ENCODE data around the gene ALB. TPM values are rescaled to one million over a fixed set of nuclear protein-coding genes. Genes with fewer than 3 reads are reported as not detected.

The ALB gene
- total and polyA plus RNA-seq, 9 donors: 0.18 to 55.0 (median 3.4) TPM; not detected in 1

DNA sequence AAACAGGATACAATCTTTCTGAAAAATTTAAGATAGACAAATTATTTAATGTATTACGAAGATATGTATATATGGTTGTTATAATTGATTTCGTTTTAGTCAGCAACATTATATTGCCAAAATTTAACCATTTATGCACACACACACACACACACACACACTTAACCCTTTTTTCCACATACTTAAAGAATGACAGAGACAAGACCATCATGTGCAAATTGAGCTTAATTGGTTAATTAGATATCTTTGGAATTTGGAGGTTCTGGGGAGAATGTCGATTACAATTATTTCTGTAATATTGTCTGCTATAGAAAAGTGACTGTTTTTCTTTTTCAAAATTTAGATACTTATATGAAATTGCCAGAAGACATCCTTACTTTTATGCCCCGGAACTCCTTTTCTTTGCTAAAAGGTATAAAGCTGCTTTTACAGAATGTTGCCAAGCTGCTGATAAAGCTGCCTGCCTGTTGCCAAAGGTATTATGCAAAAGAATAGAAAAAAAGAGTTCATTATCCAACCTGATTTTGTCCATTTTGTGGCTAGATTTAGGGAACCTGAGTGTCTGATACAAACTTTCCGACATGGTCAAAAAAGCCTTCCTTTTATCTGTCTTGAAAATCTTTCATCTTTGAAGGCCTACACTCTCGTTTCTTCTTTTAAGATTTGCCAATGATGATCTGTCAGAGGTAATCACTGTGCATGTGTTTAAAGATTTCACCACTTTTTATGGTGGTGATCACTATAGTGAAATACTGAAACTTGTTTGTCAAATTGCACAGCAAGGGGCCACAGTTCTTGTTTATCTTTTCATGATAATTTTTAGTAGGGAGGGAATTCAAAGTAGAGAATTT lies 5.2 kb downstream of the ALB start:
- no peaks in the 10 kb centered on the region for H3K27me3 ChIP-seq
- WGBS, 3 donors: 77 to 81% (median 80%) methylated on average over 6 of the region's 6 CpGs
- DNase-seq: no peak
- intact Hi-C loops (cut with DNase I): no loop called here
- TF ChIP-seq CTCF (IDR thresholded peaks at IDR 0.05) (no peak), POLR2A (IDR thresholded peaks at IDR 0.05) (no peak)
- H3K9me3 ChIP-seq: no peaks in the 10 kb centered on the region
- no peak overlapping the region for H3K27ac ChIP-seq
- H3K4me3 ChIP-seq: no peak overlapping the region
- H3K4me1 ChIP-seq (ENCODE audit: insufficient read depth): no peaks in the 10 kb centered on the region
- no peaks in the 10 kb centered on the region for H3K36me3 ChIP-seq

DNA sequence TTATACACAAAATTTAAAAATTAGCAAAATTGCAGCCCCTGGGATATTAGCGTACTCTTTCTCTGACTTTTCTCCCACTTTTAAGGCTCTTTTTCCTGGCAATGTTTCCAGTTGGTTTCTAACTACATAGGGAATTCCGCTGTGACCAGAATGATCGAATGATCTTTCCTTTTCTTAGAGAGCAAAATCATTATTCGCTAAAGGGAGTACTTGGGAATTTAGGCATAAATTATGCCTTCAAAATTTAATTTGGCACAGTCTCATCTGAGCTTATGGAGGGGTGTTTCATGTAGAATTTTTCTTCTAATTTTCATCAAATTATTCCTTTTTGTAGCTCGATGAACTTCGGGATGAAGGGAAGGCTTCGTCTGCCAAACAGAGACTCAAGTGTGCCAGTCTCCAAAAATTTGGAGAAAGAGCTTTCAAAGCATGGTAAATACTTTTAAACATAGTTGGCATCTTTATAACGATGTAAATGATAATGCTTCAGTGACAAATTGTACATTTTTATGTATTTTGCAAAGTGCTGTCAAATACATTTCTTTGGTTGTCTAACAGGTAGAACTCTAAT lies 6.0 kb downstream of the ALB start:
- Histone ChIP-seq H3K36me3 (no peaks in the 10 kb centered on the region), H3K4me3 (no peak overlapping the region), H3K27me3 (no peaks in the 10 kb centered on the region), H3K4me1 (ENCODE audit: insufficient read depth) (no peaks in the 10 kb centered on the region), H3K27ac (no peak overlapping the region), H3K9me3 (no peaks in the 10 kb centered on the region)
- intact Hi-C loops (cut with DNase I): no loop called here
- 86 to 92% (median 91%) methylated on average over 8 of the region's 8 CpGs for WGBS, 3 donors
- no peak for DNase-seq
- TF ChIP-seq POLR2A (IDR thresholded peaks at IDR 0.05) (no peak), EP300 (IDR thresholded peaks at IDR 0.05) (no peak), CTCF (IDR thresholded peaks at IDR 0.05) (no peak)

DNA sequence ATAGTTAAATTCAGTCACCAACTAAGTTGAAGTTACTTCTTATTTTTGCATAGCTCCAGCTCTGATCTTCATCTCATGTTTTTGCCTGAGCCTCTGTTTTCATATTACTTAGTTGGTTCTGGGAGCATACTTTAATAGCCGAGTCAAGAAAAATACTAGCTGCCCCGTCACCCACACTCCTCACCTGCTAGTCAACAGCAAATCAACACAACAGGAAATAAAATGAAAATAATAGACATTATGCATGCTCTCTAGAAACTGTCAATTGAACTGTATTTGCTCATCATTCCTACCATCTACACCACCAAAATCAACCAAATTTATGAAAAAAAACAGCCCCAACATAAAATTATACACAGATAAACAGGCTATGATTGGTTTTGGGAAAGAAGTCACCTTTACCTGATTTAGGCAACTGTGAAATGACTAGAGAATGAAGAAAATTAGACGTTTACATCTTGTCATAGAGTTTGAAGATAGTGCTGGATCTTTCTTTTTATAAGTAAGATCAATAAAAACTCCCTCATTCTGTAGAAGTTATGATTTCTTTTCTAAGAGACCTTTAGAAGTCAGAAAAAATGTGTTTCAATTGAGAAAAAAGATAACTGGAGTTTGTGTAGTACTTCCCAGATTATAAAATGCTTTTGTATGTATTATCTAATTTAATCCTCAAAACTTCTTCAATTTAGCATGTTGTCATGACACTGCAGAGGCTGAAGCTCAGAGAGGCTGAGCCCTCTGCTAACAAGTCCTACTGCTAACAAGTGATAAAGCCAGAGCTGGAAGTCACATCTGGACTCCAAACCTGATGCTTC lies 7.0 kb downstream of the ALB start:
- H3K27ac ChIP-seq: no peak overlapping the region
- H3K36me3 ChIP-seq: no peaks in the 10 kb centered on the region
- 85 to 86% (median 86%) methylated on average over 3 of the region's 3 CpGs for WGBS, 3 donors
- intact Hi-C loops (cut with DNase I): no loop called here
- no peaks in the 10 kb centered on the region for H3K9me3 ChIP-seq
- no peaks in the 10 kb centered on the region for H3K27me3 ChIP-seq
- TF ChIP-seq EP300 (IDR thresholded peaks at IDR 0.05) (no peak), CTCF (IDR thresholded peaks at IDR 0.05) (no peak), POLR2A (IDR thresholded peaks at IDR 0.05) (no peak)
- DNase-seq: no peak
- H3K4me1 ChIP-seq (ENCODE audit: insufficient read depth): no peaks in the 10 kb centered on the region
- no peak overlapping the region for H3K4me3 ChIP-seq

GRCh38 chr4:73411731-73412414 lies 7.8 kb downstream of the ALB start:
- WGBS, 3 donors: 93 to 95% (median 94%) methylated on average over 8 of the region's 8 CpGs

More at GRCh38 chr4:73411731-73412414, 7.8 kb downstream of the ALB start:
- no peak overlapping the region for H3K4me3 ChIP-seq
- TF ChIP-seq CTCF (IDR thresholded peaks at IDR 0.05) (no peak), EP300 (IDR thresholded peaks at IDR 0.05) (no peak), POLR2A (IDR thresholded peaks at IDR 0.05) (no peak)
- no peak for DNase-seq
- H3K4me1 ChIP-seq (ENCODE audit: insufficient read depth): no peaks in the 10 kb centered on the region
- H3K27me3 ChIP-seq: no peaks in the 10 kb centered on the region
- no peaks in the 10 kb centered on the region for H3K9me3 ChIP-seq
- no peaks in the 10 kb centered on the region for H3K36me3 ChIP-seq
- intact Hi-C loops (cut with DNase I): no loop called here
- H3K27ac ChIP-seq: no peak overlapping the region
